COLO829 (cell line): Measurements from ENCODE around the gene MRPL40.
"Not testable (repeated sequence)": the region's sequence is repeated elsewhere in the genome, so short reads cannot be mapped to it uniquely, and the experiment has no call there.

Experiments used
- DNase-seq: peaks from one replicate; pipeline ENCODE4 v3.0.0; 2012; ENCODE audit warnings: low spot score

MRPL40 gene

GRCh38 chr22:19407649-19408606 is 24.4 kb upstream of the MRPL40 start:
- DNase-seq, result no peak

- no peak for DNase-seq
These were observed 21.2 kb upstream of the MRPL40 start for GRCh38 chr22:19410941-19411689.

- no peak for DNase-seq
These were observed 20.7 kb upstream of the MRPL40 start for GRCh38 chr22:19411690-19412045.

GRCh38 chr22:19412478-19412877 is 19.9 kb upstream of the MRPL40 start:
- DNase-seq, result no peak

DNA sequence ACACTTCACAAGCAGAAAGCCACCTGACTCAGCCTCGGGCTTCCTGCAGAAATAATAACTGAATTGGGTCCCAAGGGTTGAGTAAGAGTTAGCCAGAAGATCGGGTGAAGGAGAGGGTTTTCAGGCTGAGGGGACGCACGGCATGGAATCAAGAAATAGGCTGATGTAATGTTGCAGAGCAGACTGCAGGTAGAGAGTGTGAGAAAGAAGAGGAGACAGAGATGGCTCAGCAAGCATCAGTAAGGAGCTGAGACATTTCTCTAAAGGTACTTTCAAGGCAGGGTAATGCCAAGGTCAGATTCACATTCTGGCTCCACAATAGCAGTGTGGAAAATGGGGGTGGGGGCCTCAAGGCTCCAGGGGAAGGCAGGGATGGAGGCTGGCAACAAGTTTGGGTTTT is 19.4 kb upstream of the MRPL40 start:
- no peak for DNase-seq

GRCh38 chr22:19419086-19419463 is 13.3 kb upstream of the MRPL40 start:
- no peak for DNase-seq

- no peak for DNase-seq
These were observed 12.7 kb upstream of the MRPL40 start for GRCh38 chr22:19419464-19420178.

GRCh38 chr22:19420321-19420720 is 12.0 kb upstream of the MRPL40 start:
- DNase-seq, result no peak

DNA sequence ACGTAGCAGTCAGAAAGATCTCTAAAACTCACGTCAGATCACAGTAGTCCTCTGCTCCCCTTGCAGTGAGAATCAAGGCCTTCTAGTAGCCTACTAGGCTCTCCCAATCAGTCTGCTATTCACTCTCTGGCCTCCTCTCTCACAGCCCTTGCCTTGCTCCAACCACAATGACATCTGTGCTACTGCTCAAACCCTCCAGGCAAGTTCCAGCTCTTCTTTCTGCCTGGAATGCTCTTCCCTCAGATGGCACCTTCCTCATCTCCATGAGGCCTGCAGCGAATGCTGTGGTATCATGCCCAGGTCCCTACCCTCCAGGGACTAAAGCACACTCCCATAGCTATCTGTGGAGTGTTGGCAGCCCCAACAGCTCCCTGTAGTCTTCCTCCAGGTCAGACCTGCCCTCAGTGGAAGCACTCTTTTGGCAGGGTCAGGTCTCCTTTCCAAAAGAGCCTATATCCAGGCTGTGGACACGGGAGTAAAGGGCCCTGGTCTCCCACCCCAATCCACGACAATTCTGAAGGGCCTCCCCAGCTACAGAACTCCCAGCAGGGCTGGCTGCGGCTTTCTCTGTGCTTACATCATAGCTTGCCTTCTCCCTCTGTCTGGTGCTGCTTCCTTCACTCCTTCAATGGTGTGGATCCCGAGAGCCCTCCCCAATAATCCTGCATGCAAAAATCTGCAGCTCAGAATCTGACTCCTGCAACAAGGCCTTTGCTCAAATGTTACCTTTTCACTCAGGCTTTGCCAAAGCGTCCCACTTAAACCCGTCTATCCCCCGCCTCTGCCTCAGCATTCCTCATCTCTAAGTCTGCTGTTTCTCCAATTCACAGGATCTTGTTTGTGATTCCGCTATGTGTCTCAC is 9.7 kb upstream of the MRPL40 start:
- DNase-seq, result no peak

GRCh38 chr22:19424186-19424500 is 8.2 kb upstream of the MRPL40 start:
- DNase-seq, result no peak

DNA sequence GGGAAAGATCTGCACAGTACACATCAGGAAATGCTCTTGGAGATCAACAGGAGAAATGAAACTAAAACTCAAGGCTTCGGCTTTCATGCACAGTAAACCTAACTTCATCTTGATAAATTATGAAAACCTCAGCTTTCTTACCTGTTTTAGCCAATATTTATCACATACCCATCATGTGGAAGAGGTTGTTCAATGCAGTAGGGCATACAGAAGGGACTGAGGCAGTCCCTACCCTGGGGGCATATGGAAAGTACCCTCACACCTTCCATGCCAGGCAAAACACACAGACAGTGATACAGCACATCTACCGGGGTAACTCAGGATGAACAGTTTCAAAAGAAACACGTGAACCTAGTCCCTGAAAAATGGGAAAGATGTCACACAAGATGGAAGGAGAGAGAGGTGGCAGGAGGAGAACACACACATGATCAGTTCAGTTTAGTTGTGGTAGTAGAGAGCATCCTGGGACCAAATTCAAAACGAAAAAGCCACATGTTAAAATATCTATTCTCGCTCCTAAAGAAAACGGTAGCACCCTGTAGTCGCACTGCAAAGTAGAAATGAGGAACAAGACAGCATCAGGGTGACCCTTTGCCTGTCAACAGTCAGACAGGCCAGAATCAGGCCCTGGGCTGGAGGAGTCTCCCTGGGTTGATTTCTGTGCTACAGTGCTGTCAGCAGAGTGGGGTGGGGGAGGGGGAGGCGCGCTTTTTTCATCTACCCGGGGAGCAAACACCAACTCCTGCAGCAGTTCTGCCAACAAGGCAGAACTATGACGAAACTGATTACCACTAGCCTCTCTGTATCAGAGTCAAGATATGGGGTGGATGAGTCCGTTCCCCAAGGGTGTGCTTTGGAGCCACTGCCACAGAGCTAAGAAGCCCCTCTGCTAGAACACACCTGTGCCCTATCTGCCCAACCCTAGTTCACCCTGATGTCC is 2.1 kb upstream of the MRPL40 start:
- no peak for DNase-seq

DNA sequence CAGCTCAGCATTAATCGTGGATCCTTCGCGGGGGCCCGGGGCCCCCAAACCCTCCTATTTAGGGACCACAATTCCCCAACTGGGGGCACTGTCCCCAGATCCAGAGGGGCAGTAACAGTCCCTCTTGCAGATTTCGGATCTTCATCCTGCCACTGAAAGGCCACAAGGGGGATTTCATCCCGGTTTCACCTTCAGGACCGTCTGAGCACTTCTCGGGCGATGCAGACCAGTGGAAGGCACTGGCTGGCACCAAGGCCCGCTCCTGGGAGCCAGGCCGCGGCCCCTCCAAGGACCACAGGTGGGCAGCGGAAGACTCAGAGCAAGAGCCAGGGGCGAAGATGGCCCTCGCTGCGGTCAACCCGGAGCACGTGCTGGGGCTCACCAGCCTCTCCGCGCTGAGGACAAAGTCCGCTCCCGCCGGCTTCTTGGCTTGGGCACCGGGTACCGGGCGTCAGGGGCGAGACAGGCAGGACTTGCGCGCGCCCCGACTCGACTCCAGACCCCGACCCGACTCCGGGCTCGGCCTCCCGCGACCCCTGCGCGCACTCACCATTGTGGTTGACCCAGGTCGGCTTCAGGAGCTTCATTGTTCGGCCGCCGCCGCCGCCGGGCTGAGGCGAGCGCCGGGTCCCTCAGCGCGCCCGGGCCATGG is 1.3 kb upstream of the MRPL40 start:
- no peak for DNase-seq

DNA sequence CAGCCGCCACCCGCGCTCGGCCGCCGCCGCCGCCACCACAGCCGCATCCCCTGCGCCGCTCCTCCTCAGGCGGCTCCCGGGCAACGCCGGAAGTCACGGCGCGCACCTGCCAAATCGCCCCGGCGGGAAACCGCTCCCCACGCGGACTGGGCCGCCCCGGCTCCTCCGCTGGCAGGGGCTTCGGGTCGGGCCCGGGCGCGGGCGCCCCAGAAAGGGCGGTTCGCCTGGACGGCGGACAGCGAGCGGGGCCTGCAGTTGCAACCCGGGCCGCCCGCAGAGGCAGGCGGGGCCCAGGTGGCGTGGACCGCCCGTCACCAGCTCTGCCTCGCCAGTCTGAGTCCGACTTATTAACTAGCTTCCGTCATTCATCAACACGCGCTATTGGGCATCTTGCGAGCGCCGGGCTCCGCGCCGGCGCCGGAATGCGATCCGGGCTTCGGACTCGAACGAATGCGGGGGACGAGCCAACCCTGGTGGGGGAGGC is 654 bp upstream of the MRPL40 start, which contains the start of gene HIRA:
TSS of gene HIRA (minus strand) at position 85 of the 484 bp plus-strand sequence. CDS start 257 bp downstream, outside the sequence.
- DNase-seq, result peak; percentile 70

DNA sequence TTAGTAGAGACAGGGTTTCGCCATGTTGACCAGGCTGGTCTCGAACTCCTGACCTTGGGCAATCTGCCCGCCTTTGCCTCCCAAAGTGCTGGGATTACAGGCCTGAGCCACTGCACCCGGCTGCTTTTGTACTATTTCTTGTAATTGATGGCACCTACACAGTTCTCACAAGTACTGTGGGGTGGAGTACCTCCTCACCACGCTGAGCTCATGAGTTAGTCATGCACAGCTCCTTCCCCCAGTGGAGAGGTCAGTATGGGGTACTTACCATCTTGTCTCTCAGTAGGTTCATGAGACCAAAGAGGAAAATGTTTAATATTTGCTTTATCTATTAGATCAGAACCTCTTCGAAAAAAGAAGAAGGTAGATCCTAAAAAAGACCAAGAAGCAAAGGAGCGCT is 2.1 kb downstream of the MRPL40 start:
- no peak for DNase-seq

- no peak for DNase-seq
These were observed 2.7 kb downstream of the MRPL40 start for GRCh38 chr22:19434829-19435580.

DNA sequence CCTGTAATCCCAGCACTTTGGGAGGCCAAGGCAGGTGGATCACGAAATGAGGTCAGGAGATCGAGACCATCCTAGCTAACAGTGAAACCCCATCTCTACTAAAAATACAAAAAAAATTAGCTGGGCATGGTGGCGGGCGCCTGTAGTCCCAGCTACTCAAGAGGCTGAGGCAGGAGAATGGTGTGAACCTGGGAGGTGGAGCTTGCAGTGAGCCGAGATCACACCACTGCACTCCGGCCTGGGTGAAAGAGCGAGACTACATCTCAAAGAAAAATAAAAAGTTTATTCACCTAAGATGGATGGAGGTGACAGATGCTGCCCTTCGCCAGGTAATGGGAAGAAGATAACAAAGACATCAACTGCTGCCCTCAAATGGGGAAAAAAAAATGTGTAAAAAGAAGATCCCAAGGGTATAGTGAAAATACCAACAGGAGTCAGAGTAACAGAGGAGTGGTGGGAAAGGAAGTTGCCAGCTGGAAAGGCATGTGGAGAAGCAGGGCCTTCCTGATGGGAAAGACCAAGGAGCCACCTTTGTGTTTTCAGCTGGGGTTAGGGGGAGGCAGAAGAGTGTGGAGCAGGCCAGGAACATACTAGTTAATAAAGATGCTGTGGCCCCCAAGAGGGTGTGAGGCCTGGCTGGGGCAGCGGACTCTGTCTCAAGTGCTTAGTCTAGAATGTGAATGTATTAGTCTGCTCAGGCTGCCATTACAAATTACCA is 4.3 kb downstream of the MRPL40 start:
- not testable (repeated sequence) for DNase-seq

DNA sequence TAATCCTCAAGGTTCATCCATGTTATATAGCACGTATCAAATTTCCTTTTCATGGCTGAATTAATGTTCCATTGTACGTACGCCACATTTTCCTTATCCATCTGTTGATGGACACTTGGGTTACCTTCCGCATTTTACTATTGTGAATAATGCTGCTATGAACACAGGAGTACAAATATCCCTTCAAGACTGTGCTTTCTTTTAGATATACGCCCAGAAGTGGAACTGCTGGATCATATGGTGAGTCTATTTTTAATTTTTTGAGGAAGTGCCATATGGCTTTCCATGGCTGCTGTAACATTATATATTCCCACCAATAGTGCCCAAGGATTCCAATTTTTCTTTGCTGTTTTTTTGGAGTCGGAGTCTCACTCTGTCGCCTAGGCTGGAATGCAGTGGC is 6.0 kb downstream of the MRPL40 start:
- no peak for DNase-seq

DNA sequence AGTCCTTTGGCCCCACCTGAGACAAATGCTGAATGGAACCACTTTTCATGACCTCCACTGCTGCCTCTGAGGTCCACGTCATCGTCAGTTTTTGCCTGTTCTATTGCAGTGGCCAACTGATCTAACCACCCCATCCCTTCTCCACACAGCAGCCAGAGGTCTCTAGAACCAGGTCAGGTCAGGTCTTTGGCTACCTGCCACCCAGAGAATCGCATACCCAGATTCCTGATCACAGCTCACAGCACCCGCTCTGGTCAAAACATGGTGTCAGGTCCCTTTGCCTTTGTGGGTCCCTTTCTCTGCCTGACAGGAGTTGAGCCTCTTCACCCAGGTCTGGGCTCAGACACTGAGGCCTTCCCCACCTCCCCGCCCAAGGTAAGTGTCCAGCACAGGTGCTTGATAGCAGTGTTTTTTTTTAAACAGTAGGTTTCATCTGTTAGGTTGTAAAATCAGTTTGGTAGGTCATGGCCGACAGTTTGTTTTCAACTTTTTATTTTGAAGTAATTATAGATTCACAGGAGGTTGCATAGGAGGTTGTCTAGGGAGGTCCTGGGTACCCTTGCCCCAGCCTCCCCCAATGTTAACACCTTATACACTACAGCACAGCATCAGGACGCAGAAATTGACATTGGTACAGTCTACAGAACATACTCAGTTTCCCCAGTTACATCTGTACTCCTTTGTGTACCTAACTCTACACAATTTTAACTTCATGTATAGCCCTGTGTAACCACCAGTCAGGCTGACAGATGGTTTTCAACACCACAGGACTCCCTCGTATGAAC is 8.3 kb downstream of the MRPL40 start:
- DNase-seq, result no peak
